Posterior vena cava (tissue), 2 donors: ENCODE results near the gene IDI2. TPM values are rescaled to one million over a fixed set of nuclear protein-coding genes. Genes with fewer than 3 reads are reported as not detected.
"Not testable (repeated sequence)": the region's sequence is repeated elsewhere in the genome, so short reads cannot be mapped to it uniquely, and the experiment has no call there.

Experiments
- DNase-seq: peaks from one replicate; pipeline ENCODE4 v3.0.0-alpha.2; 2020; ENCODE audit warnings: low spot score
- intact Hi-C, 2 donors: fragments of 100-400 bp; cut with DNase I; formaldehyde crosslinking; loops; one replicate each; pipeline versions ENCODE4 v1.14.1 to v1.14.2; 2022 to 2023
- total RNA-seq, 2 donors: library from RNA; stranded (reverse); fragmentation: NEBNext Ultra II Directional; extraction: Animal tissue kit (Norgen Biotek cat#: 25700); gene quantifications; one replicate each; pipeline ENCODE4 v1.2.1, GENCODE V29; 2021
- donor health status: DM: yes; HTN: yes; CAD: no.
- donor health status: DM: yes; HTN: yes; CAD: no.

Gene IDI2
- total RNA-seq, 2 donors from 2014 or later: not detected

DNA sequence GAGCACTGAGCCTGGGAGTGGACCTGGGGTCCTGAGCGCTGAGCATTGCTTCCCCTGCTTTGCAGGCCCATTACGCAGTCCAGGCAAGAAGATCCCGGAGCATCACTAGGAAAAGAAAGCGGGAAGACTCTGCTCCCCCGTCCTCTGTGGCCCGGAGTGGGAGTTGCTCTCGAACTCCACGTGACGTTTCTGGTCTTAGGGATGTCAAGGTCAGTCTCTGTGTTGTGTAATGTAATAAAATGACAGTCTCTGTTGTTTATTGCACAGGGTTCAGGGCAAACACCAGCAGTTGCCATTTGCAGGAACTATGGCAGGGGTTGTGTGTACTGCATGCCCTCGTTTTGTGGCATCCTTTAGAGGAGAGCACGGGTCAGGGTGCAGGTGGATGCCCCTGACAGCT, 10.0 kb downstream of the IDI2 start:
- no peak for DNase-seq
- intact Hi-C loops: no loop called here

DNA sequence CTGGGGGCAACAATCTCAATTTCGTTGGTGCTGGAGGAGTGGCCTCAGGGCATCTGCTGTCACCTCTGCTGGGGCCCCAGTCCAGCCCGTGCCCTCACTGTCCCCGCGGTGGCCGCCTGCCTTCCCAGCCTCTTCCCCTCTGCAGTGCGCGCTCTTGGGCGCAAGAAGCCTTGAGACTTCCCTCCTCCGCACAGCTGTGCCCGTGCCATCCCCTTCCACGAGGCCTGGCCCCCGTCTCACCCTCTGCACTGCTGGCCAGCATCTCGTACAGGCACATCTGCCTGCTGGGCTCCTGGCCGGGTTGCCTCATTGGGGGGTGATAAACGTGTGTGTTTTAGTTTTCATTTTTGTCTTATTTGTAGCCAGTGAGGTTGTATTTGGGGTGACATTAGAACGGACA, 14.0 kb downstream of the IDI2 start:
- no peak for DNase-seq
- intact Hi-C loops: no loop called here

DNA sequence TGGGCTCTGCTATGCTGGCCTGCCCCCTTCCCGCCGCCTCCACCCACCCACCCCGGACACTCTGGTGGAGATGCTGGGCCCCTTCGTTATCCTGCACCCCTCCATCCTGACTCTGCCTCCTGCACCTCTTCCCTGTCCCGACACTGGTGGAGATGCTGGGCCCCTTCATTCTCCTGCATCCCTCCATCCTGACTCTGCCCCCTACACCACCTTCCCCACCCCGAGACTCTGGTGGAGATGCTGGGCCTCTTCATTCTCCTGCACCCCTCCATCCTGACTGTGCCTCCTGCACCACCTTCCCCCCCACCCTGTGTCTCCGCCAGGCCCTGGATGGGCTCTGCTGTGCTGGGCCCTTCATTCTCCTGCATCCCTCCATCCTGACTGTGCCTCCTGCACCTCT, 15.0 kb downstream of the IDI2 start:
- intact Hi-C loops: no loop called here
- no peak for DNase-seq

DNA sequence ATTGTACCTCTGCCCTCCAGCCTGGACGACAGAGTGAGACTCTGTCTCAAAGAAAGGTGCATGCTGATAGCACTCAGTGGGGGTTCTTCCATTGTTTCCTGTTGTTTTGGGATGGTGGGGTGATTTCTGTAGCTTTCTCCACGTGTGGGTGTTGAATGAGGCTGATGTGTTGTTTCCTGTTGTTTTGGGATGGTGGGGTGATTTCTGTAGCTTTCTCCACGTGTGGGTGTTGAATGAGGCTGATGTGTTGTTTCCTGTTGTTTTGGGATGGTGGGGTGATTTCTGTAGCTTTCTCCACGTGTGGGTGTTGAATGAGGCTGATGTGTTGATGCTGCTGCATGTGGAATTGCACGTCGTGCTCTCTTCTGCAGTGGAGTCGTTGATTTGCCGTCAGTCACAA, 15.7 kb downstream of the IDI2 start:
- intact Hi-C loops, DNase-seq: not testable (repeated sequence)

DNA sequence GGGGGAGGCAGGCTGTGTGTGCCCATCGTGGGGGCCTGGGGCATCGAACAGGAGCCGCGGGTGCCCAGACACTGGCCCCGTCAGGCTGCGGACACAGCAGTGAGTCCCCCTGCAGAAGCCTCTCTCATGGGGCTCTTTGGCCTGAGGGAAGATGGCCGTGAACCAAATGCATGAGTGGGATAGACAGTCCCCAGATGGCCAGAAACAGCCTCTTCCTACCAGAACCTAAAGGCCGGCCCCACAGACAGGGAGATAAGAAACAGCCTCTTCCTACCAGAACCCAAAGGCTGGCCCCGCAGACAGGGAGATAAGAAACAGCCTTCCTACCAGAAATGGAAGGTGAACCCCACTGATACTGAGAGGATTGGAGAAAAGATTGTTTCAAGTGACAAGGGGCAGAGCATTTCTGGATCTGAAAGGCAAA, 16.6 kb downstream of the IDI2 start:
- intact Hi-C loops: no loop called here
- no peak for DNase-seq

DNA sequence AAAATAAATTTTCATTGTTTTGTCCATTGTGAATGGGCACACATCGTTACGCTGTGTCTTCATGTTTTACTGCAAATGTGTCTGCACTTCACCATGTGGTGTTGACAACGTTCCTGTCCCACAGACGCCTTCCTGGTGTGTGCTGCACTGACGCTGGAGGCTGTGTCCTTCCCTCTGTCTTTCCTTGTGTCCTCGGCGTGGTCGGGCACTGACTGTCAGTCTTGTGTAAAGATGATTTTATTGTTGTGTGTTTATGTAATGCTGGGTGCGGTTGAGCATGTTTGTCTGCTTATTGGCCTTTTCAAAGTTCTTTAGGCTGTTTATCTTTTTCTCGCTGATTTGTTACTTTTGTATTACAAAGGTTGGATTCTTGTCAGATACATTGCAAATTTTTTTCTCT, 18.1 kb downstream of the IDI2 start:
- intact Hi-C loops: no loop called here
- no peak for DNase-seq

DNA sequence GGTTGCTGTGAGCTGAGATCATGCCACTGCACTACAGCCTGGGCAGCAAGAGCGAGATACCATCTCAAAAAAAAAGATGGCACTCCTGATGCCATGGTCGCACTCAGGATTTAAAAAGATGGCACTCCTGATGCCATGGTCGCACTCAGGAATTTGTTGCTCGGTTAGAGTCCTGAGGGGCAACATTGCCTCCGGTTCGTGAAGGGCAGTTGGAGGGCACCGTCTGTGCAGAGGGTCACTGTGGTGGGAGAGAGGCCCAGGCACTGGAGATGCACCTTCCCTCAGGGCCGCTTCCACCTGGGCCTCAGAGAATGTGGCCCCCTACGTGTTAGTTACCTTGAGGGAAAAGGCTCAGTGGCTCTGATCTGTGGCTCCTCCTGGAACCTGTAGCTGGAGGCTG, 19.1 kb downstream of the IDI2 start:
- no peak for DNase-seq
- intact Hi-C loops: no loop called here

DNA sequence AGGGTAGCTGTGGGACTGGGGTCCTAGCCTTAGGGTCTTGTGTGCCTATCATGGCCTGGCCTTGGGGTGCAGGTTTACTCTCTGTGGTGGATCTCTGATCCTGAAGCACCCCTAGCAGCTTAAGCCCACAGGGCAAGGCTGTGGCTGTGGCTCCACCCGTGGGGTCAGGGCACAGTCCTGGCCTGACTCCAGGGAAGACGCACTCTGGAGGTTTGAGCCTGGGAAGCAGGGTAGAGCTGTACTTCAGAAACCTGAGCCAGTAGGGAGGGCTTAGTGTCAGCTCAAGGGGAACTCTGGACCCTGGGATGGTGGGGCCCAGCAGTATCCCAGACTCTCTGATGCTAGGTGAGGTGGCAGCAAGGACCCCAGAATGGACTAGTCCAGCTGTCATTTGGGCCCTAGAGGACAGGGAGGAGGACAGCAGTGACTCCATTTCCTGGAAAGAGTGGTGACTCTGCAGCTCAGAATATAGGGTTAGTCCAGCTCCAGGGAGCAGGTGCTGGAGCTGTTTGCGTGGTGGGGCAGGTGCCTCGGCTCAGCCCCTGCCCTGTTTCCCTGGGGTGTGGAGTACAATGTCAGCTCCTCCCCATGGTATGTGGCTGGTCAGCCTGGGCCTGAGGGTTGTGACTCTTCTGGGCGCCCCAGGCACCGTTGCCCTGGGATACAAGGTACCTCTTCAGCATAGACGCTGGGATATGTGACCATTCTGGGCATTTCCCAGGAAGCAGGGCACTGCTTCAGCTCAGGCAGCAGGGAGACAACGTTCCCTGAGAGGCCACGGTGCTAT, 21.6 kb downstream of the IDI2 start:
- intact Hi-C loops: loop anchor here in 1 of 2 donors (5.0 kb wide), 1 partner anchor 497 kb away; no protein-coding TSS in a partner anchor
- no peak for DNase-seq

DNA sequence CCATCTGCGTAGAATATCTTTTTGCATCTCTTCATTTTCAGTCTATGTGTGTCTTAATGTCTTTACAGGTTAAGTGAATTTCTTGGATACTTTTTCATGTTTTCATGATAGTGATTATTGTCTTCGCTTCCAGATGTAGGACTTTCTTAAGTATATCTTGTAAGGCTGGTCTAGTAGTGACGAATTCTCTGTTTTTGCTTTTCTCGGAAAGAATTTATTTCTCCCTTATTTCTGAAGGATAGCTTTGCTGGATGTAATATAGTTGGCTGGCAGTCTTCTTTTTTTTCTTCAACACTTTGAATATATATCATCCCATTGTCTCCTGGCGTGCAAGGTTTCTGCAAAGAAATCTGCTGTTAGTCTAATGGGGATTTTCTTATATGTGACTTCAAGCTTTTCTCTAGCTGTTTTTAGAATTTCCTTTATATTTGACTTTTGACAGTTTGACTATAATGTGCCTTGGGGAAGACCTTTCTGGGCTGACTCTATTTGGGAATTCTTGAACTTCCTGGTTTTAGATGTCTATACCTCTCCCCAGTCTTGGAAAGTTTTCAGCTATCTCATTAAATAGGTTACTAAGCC, 23.1 kb downstream of the IDI2 start:
- intact Hi-C loops: loop anchor here in 1 of 2 donors (5.0 kb wide), 1 partner anchor 495 kb away; no protein-coding TSS in a partner anchor
- no peak for DNase-seq

DNA sequence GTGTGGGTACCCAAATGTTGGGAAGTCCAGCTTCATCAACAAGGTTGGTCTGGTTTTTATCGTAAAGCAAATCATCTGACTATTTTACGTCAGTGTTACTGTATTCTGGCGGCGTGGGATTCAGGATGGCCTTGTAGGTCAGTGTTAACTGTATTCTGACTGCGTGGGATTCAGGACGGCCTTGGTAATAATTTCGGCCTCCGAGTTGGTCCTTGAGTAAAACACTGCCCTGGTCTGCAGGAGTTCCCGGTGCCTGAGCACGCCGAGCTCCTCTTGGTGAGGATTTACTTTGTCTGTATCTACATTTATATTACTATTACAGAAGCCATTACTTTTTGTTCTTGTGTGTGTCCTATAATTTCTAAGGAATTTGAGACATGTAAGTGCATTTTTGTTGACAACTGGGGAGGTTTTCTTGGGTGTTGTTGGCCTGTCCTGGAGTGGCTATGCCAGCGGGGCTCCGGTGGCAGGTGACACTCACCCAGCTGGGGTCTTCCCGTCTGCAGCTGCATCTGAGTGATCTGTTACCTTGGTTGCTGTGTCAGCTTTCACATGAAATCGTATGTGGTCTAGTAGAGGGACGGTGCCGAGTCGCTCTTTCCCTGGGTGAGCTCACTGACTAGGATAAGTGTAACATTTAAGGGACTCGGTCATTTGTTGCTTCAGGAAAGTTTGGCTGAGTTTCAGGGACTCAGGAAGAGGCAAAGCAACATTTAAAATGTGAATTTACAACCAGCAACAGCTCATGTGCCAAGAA, 28.2 kb downstream of the IDI2 start:
- DNase-seq: no peak
- intact Hi-C loops: no loop called here

DNA sequence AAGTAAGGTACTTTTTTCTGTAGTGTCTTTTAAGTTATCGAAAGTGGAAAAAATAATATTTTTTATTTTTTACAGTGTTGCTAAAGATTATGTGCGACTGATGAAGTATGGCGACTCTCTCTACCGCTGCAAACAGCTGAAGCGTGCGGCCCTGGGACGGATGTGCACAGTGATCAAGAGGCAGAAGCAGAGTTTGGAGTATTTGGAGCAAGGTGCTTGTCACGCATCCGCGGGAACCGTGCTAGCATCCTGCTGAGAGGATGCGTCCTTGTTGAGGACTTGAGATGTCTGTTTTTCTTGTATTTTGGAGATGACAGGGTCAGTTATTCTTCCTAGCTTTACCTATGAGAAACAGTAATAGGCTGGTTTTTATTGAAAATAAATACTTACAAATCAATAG, 29.6 kb downstream of the IDI2 start:
- intact Hi-C loops: no loop called here

DNA sequence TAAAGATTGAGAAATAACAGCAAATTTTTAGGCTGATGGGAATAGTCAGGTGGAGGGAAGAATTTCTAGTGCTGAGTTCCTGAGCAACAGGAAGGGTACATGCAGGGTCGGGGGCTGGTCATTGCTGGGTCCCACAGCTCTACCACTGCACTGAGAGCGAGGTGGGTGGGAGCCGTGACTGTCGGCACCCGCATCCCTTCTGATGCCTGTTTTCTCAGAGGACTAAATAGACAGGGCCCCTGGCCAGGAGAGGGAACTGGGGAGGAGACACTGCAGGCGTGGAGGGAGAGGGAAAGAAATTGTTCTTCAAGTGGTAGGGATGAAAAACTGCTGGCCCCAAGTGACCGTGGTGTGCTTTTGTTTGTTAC, 30.1 kb downstream of the IDI2 start:
- DNase-seq: no peak
- intact Hi-C loops: no loop called here

More for the DNA sequence above, 29.6 kb downstream of the IDI2 start:
- DNase-seq: no peak

DNA sequence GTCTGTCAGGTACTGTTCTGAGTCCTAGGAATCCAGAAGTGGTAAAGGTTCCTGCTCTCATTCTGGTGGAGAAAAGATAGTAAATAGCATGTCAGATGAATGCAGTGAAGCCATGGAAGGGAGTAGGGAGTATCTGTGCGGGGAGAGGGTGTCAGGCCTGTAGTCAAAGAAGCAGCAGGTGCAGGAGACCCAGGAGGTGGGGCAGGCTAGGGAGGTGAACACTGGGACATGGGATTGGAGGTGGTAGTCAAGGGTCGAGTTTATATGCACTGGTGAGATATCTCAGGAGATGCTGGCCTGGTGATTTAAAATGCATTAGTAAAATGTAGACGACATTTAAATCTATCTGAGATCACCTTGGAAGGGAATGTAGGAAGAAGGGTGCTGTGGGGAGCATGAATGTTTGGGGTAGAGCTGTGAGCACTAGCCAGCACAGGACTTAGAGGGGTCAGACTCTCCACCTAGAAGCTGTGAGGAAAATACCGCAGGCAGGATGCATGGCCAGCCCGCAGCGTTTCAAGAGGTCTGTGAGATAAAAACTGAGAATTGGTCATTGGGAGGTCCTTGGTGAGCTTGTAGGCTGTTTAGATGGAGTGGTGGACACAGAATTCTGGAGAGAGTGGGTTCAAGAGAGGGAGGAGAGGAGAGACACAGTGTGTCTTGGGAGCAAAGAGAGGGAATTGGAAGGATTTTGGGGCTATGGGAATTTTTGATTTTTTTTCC, 30.7 kb downstream of the IDI2 start:
- intact Hi-C loops: no loop called here

DNA sequence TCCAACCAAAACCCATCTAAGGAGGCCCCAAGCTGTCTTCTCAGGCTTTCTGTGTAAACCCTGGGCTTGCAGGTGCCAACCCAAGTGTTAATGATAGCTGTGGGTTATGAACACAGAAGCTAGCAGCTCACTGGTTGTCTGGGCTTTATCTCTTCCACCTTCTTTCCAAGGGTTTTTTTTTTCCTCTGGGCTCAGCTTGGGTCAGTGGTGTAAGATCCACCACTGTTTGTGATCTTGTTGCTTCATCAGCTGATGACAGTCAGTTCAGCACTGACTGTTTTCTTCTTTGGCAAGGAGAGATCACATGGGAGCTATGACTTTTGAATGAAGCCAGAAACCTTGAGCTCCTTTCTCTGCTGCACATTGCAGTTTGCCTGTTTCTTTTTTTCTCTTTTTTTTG, 32.8 kb downstream of the IDI2 start:
- intact Hi-C loops: no loop called here
- no peak for DNase-seq

More for the DNA sequence above, 30.7 kb downstream of the IDI2 start:
- no peak for DNase-seq

DNA sequence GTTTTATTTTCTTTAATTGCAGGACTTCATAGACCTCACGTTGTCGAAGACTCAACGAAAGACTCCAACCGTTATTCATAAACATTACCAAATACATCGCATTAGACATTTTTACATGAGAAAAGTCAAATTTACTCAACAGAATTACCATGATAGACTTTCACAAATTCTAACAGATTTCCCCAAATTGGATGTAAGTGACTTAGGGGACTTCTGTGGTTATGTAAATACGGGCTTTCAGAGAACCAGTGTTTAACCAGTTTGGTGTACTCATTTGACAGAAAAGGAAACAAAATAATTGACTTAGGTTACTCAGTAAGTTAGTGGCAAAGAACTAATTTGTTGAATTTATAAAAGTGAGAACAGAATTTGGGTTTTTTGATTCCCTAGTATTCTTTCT, 33.2 kb downstream of the IDI2 start:
- DNase-seq: no peak
- intact Hi-C loops: no loop called here

DNA sequence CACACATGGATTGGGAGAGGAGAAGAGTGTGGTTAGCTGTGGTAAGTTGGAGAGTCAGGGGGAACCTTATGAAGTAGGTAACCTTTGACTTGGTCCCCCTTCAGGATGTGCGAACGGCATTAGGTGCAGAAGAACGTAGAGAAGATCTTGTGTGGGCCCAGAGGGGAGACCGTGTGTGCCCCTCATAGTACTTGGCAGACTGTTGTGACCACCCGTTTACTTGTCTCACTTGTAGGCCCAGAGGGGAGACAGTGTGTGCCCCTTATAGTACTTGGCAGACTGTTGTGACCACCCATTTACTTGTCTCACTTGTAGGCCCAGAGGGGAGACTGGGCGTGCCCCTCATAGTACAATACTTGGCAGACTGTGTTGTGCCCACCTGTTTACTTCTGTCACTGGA, 34.9 kb downstream of the IDI2 start:
- peak; percentile 18 for DNase-seq
- intact Hi-C loops: no loop called here

DNA sequence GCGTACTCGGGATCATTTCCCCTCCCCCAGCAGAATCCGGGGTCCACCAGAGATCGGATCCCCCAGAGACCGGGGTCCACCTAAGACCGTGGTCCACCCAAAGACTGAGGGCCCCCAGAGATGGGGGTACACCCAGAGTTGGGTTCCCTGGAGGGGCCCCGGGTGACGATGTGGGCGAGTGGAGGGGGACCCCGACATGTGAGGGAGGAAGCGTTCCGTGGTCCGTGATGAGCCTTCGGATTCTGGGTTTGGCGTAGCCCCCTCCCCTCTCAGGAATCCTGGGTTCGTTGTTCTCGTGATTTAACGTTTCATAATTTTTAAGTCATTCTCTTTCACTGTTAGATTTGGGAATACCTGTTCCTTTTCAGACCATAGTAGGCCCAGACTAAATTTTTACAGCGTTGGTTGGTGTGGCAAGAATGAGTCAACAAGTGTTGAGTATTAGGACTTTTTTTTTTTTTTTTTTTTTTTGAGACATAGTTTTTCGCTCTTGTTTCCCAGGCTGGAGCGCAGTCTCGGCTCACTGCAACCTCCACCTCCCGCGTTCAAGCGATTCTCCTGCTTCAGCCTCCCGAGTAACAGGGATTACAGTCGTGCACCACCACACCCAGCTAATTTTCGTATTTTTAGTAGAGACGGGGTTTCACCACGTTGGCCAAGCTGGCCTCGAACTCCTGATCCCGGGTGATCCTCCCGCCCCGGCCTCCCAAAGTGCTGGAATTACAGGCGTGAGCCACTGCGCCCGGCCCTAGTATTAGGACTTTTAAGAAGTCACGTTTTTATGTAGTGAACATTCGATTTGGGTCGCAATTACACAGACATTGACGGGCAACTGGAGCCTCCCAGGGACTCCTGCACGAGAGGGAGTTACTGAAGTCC, 36.8 kb downstream of the IDI2 start:
- DNase-seq: peak; percentile 55
- intact Hi-C loops: no loop called here

DNA sequence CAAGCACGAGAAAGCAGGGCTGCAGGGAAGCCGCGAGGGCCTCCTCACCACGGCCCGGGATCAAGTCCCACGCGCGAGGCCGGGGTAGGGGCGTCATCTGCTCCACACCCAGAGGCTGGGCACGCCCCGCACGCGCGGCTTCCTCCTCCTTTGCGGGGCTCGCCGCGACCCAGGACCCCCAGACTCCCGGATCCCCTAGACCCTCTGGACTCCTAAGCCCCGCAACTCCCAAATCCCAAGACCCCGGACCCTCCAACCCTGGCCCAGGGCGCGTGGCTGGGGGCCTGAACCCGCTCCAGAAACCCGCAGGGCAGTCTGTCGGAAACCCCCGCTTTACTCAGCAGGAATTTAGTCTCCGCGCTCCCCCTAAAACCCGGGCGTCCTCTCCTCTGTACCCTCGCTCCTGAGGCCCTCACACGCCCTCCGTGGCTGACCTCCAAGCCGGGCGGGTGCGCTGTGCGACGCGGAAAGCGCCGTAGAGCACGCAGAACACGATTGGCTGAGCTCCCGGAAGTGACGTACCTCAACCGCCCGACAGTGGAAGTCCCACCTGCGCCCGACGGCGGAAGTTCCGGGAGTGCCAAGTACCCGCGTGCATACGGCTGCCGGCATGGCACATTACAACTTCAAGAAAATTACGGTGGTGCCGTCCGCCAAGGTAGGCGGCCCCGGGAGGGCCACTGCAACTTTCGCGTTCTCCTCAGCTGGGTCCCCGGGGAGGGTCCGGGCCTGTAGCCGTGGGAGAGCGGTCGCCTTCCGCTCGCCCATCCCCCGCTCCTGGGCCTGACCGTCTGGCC, 37.6 kb downstream of the IDI2 start, which contains the start of gene GTPBP4:
TSS of gene GTPBP4 (plus strand) at position 565 of the 797 bp plus-strand sequence. CDS start at position 611, 46 bp downstream.
- intact Hi-C loops: no loop called here
- DNase-seq: peak; percentile 100
